K562 (cell line): ENCODE results near the gene LSM11. TPM values are rescaled to one million over a fixed set of nuclear protein-coding genes. Genes with fewer than 3 reads are reported as not detected.
"Not testable (repeated sequence)": the region's sequence is repeated elsewhere in the genome, so short reads cannot be mapped to it uniquely, and the experiment has no call there.

Experiments used
- ATAC-seq: fragments of 200-7000 bp; cut with Tn5 transposase; 3 replicates; pipeline ENCODE4 v1.9.1; 2020; ENCODE audit warnings: moderate library complexity
- BruUV-seq: library from RNA; stranded (reverse); fragments of 400-500 nt; replicated peaks from 2 replicates; lab custom pipeline; 2021; lab: Mats Ljungman, UMichigan
- CTCF ChIA-PET: fragments of 300-600 bp; formaldehyde crosslinking; extraction: SDS; loops from one replicate; lab custom pipeline; 2021; ENCODE audit warnings: low intra/inter-chr PET ratio; lab: Yijun Ruan, JAX
- POLR2A ChIA-PET: fragments of 300-600, 350-650 bp; sonication (Branson Sonifier 250); formaldehyde crosslinking; extraction: SDS; loops from one replicate; lab custom pipeline; 2021; ENCODE audit warnings: antibody characterized with exemption, inconsistent platforms; lab: Yijun Ruan, JAX
- DNase-seq, 4 experiments: peaks; one replicate each; pipeline versions ENCODE4 v3.0.0 to v3.0.0-alpha.2; 2011 to 2018; ENCODE audit warnings: low spot score in 3 of 4, mixed read lengths in 3 of 4; ENCODE audit errors: extremely low read depth in 1 of 4
- FAIRE-seq: peaks from 2 replicates; lab custom pipeline; 2011; peaks lifted over from hg19 to GRCh38; lab: Jason Lieb, UNC
- H2AFZ ChIP-seq: 2 replicates; pipeline ENCODE4 v1.6.0; 2011; ENCODE audit warnings: low read depth, low read length, control low read depth, inconsistent platforms
- H3K27ac ChIP-seq: fragments of 200-600 bp; 3 replicates; pipeline ENCODE4 v1.8.0; 2011; ENCODE audit warnings: low read depth, mild to moderate bottlenecking, control low read depth, inconsistent platforms, low read length, moderate library complexity, mixed read lengths; ENCODE audit errors: extremely low read depth
- H3K27me3 ChIP-seq, 2 experiments: fragments of 300-600 bp in 1 of 2; 2 replicates in 1 of 2; 3 replicates in 1 of 2; pipeline versions ENCODE4 v1.6.0 to v1.8.0; 2011; ENCODE audit warnings: inconsistent platforms in 2 of 2, low read length in 2 of 2, mild to moderate bottlenecking in 1 of 2, mixed read lengths in 1 of 2, moderate library complexity in 1 of 2; ENCODE audit not compliant: control insufficient read depth in 2 of 2, insufficient read depth in 2 of 2
- H3K36me3 ChIP-seq: fragments of 300-600 bp; 3 replicates; pipeline ENCODE4 v1.8.0; 2011; ENCODE audit warnings: mild to moderate bottlenecking, low read length, inconsistent platforms; ENCODE audit not compliant: control insufficient read depth, insufficient read depth
- H3K4me1 ChIP-seq, 2 experiments: fragments of 200-600 bp in 1 of 2; replicated peaks in 1 of 2; 2 replicates in 1 of 2; 3 replicates in 1 of 2; pipeline versions ENCODE4 v1.5.1 to v1.8.0; 2011; ENCODE audit warnings: inconsistent platforms in 2 of 2, low read length in 2 of 2, mild to moderate bottlenecking in 1 of 2, mixed read lengths in 1 of 2, moderate library complexity in 1 of 2; ENCODE audit not compliant: control insufficient read depth in 2 of 2, insufficient read depth in 2 of 2
- H3K4me2 ChIP-seq: 2 replicates; pipeline ENCODE4 v1.6.1; 2011; ENCODE audit warnings: low read length, control low read depth, inconsistent platforms, mixed read lengths; ENCODE audit not compliant: insufficient read depth
- H3K4me3 ChIP-seq: fragments of 200-600 bp; sonication (generic), shearing (Covaris generic); 2 replicates; pipeline ENCODE4 v1.5.1; 2016; ENCODE audit warnings: control low read depth, inconsistent platforms
- H3K79me2 ChIP-seq: fragments of 200-600 bp; 3 replicates; pipeline ENCODE4 v1.8.0; 2011; ENCODE audit warnings: low read length, inconsistent platforms; ENCODE audit not compliant: control insufficient read depth, insufficient read depth
- H3K9ac ChIP-seq, 2 experiments: 2 replicates each; pipeline versions ENCODE4 v1.6.0 to v1.6.1; 2011; ENCODE audit warnings: low read depth in 2 of 2, low read length in 2 of 2, control low read depth in 1 of 2, inconsistent platforms in 1 of 2, mild to moderate bottlenecking in 1 of 2, mixed read lengths in 1 of 2; ENCODE audit not compliant: insufficient read depth in 1 of 2
- H3K9me1 ChIP-seq: one replicate; pipeline ENCODE4 v1.6.0; 2011; ENCODE audit warnings: inconsistent platforms, mild to moderate bottlenecking, low read length, moderate library complexity; ENCODE audit not compliant: control insufficient read depth, insufficient read depth
- H3K9me3 ChIP-seq: replicated peaks from 2 replicates; pipeline ENCODE4 v1.5.1; 2011; ENCODE audit warnings: low read depth, low read length, inconsistent platforms; ENCODE audit not compliant: control insufficient read depth, insufficient read depth
- H4K20me1 ChIP-seq: replicated peaks from 2 replicates; pipeline ENCODE4 v1.6.1; 2011; ENCODE audit warnings: low read length, inconsistent platforms, mixed read lengths; ENCODE audit not compliant: control insufficient read depth, insufficient read depth
- CBX3 ChIP-seq, 2 experiments: IDR thresholded peaks; 1 replicate in 1 of 2; 2 replicates in 1 of 2; pipeline ENCODE4 v1.6.1; 2012; ENCODE audit warnings: inconsistent platforms in 2 of 2, low read length in 2 of 2, borderline replicate concordance in 1 of 2, control low read depth in 1 of 2
- FOXM1 ChIP-seq, 2 experiments: fragments of 450-650 bp in 1 of 2; sonication (generic) in 1 of 2; formaldehyde crosslinking in 1 of 2; IDR thresholded peaks; 2 replicates each; pipeline versions ENCODE4 v1.6.1 to v1.9.0; 2017 to 2022; ENCODE audit warnings: low read depth in 2 of 2, mild to moderate bottlenecking in 2 of 2, missing genetic modification reagents in 1 of 2, moderate library complexity in 1 of 2
- HNRNPL ChIP-seq: fragments of 200-400 bp; formaldehyde crosslinking; IDR thresholded peaks from 2 replicates; pipeline ENCODE4 v1.6.1; 2017; ENCODE audit warnings: low read depth, mild to moderate bottlenecking, low read length
- RBM39 ChIP-seq: fragments of 200-400 bp; formaldehyde crosslinking; optimal IDR thresholded peaks from 2 replicates; pipeline ENCODE3; 2018; ENCODE audit warnings: low read depth, low read length
- SMAD1 ChIP-seq: fragments of 150-350 bp; IDR thresholded peaks from 2 replicates; pipeline ENCODE4 v1.6.1; 2014; ENCODE audit warnings: low read length, low read depth; ENCODE audit not compliant: partially characterized antibody
- TRIM28 ChIP-seq: fragments of 450-650 bp; IDR thresholded peaks from 2 replicates; pipeline ENCODE4 v1.6.1; 2017
- TSC22D4 ChIP-seq: fragments of 450-650 bp; IDR thresholded peaks from 2 replicates; pipeline ENCODE4 v1.6.1; 2016; ENCODE audit warnings: missing genetic modification characterization, missing biosample characterization, control low read depth
- ZNF146 ChIP-seq: IDR thresholded peaks from one replicate; pipeline ENCODE4 v1.6.1; 2018; ENCODE audit warnings: missing compliant biosample characterization; ENCODE audit not compliant: unreplicated experiment
- ZNF431 ChIP-seq: sonication (generic); formaldehyde crosslinking; IDR thresholded peaks from 2 replicates; pipeline ENCODE4 v1.8.0; 2022; ENCODE audit warnings: mild to moderate bottlenecking, missing genetic modification reagents
- ZSCAN32 ChIP-seq: fragments of 450-650 bp; formaldehyde crosslinking; IDR thresholded peaks from 2 replicates; pipeline ENCODE4 v1.4.0; 2020; ENCODE audit warnings: mild to moderate bottlenecking, moderate library complexity
- WGBS: fragments of 100-300 bp; shearing (Covaris generic); methylation state at CpG from one replicate; pipeline ENCODE4 v1.1.6; 2016; ENCODE audit warnings: low coverage, mixed read lengths; ENCODE audit not compliant: insufficient coverage; ENCODE audit errors: missing lambda C conversion rate; 5-methylcytosine and 5-hydroxymethylcytosine counted together
- in situ Hi-C: fragments of 300-500 bp; cut with MboI; formaldehyde crosslinking; loops from 4 replicates; pipeline ENCODE4 v1.15.0; 2018; ENCODE audit warnings: inconsistent platforms, mixed read lengths
- intact Hi-C: fragments of 100-400 bp; cut with micrococcal nuclease; formaldehyde crosslinking; loops from 2 replicates; pipeline ENCODE4 v1.14.2; 2022
- polyA plus RNA-seq, 8 experiments: library from polyadenylated mRNA; depleted of rRNA in 4 of 8; stranded (reverse) in 5 of 8; unstranded in 3 of 8; fragments of >200 nt; fragmentation: Nextera tagmentation in 2 of 8; fragmentation: Illumina TruSeq in 1 of 8; extraction: Ambion mirVana in 2 of 8; extraction: Trizol in 1 of 8; gene quantifications; 2 replicates each; pipeline versions ENCODE4 v1.2.1 to v1.2.3, GENCODE V29; 2011 to 2014; ENCODE audit warnings: inconsistent platforms in 1 of 8, missing spikeins in 1 of 8
- total RNA-seq, 7 experiments: library from RNA; depleted of rRNA in 6 of 7; stranded (reverse); fragments of >200 nt in 6 of 7; fragmentation: Illumina TruSeq in 2 of 7; extraction: Trizol in 2 of 7; gene quantifications; 2 replicates each; pipeline versions ENCODE4 v1.2.1 to v1.2.3, GENCODE V29; 2011 to 2021; ENCODE audit warnings: low replicate concordance in 1 of 7
- TF ChIP-seq, protein P1 (sequence below): fragments of 450-650 bp; conservative IDR thresholded peaks from 2 replicates; pipeline ENCODE4 v1.6.1; 2016; ENCODE audit warnings: missing genetic modification characterization, low read depth, mild to moderate bottlenecking, missing compliant biosample characterization, moderate library complexity
- TF ChIP-seq, protein P2 (sequence below): fragments of 450-650 bp; IDR thresholded peaks from 2 replicates; pipeline ENCODE4 v1.6.1; 2018; ENCODE audit not compliant: partially characterized antibody

The LSM11 gene
- total and polyA plus RNA-seq, 9 of the 15 experiments (the other 6 are each of a cell fraction or from before 2014, with no cell fraction given), result 1.8 to 9.4 (median 4.7) TPM

DNA sequence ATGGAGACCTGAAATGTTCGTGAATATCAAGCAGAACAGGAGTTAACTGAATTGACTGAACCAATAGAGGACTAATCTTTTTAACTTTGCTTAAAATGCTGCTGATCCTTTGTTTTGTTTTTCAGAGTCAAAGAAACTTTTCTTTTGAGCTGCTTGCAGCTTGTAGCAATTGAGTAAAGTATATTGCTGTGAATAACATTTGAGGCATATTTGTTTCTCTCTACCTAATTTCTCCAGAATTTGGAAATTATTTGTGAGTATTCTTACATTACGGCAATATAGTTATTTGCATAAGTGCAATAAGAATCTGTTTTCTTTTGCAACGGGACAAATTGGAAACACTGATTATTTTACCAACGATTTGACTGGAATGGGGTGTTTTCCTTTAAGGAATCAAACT lies 44.8 kb upstream of the LSM11 start:
- H3K4me2 ChIP-seq, H3K9me1 ChIP-seq, H4K20me1 ChIP-seq, POLR2A ChIA-PET, intact Hi-C loops, H3K9me3 ChIP-seq, DNase-seq, H3K4me1 ChIP-seq, BruUV-seq, FAIRE-seq, H3K27ac ChIP-seq, H3K9ac ChIP-seq, in situ Hi-C loops, CTCF ChIA-PET, ATAC-seq, H2AFZ ChIP-seq, H3K4me3 ChIP-seq, H3K36me3 ChIP-seq, H3K27me3 ChIP-seq, H3K79me2 ChIP-seq: not testable (repeated sequence)
- WGBS, result 15% methylated on average over 4 of the region's 4 CpGs
- 0 out of 2 replicates have a peak, but pooled peaks have one; percentile 53 for TF ChIP-seq TRIM28
- TF ChIP-seq CBX3 (IDR thresholded peaks at IDR 0.05; ENCODE audit: borderline replicate concordance in 1 of 2, low read length in 2 of 2), result 0 out of 3 replicates have a peak, but pooled peaks of 1 of the 2 experiments have one; percentile 53

DNA sequence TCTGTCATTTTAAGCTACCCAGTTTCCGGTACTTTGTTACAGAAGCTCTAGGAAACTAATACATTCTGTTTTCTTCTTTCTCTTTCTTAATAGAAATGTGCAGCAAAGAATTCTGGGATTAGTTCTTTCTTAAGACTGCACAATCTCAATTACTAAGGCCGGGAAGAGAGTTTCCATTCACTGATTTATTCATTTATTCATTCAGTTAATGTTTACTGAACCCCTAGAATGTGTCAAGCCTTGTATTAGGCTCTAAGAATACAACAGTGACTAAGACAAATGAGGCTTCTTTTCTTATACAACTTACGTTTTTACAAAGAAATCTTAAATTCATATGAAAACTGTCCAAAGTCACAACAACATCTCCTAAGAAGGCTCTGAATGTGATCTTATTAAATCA lies 39.8 kb upstream of the LSM11 start:
- WGBS, result 3% methylated on average over 3 of the region's 3 CpGs
- peak; percentile 32 for FAIRE-seq
- Histone ChIP-seq H3K9me1 (no peaks in the 10 kb centered on the region), H3K27ac (no peak overlapping the region), H3K4me1 (no peaks in the 10 kb centered on the region), H3K79me2 (no peaks in the 10 kb centered on the region), H3K4me3 (no peak overlapping the region), H4K20me1 (no peaks in the 10 kb centered on the region), H3K9ac (no peak overlapping the region), H3K4me2 (no peak overlapping the region), H3K36me3 (no peaks in the 10 kb centered on the region), H3K9me3 (no peaks in the 10 kb centered on the region), H2AFZ (no peak overlapping the region), H3K27me3 (0 out of 5 replicates have a peak, but pooled peaks cover 0 to 2% of the 10 kb centered on the region in 2 experiments)
- POLR2A ChIA-PET, result no interaction called here
- intact Hi-C loops (no loop called here), in situ Hi-C loops (no loop called here)
- no peak for ATAC-seq
- CTCF ChIA-PET, result no interaction called here
- no TSS peak for BruUV-seq
- no peak for DNase-seq
- TF ChIP-seq ZNF431 (CRISPR knock-in tag) (no peak), SMAD1 (no peak), ZSCAN32 (CRISPR knock-in tag) (no peak), ZNF146 (CRISPR knock-in tag) (no peak), RBM39 (no peak), TSC22D4 (tag) (no peak), FOXM1 (IDR thresholded peaks at IDR 0.05; ENCODE audit: low read depth) (no peak), FOXM1 (CRISPR knock-in tag; IDR thresholded peaks at IDR 0.05; ENCODE audit: low read depth) (no peak), HNRNPL (no peak)
- TF ChIP-seq, protein P1, sequence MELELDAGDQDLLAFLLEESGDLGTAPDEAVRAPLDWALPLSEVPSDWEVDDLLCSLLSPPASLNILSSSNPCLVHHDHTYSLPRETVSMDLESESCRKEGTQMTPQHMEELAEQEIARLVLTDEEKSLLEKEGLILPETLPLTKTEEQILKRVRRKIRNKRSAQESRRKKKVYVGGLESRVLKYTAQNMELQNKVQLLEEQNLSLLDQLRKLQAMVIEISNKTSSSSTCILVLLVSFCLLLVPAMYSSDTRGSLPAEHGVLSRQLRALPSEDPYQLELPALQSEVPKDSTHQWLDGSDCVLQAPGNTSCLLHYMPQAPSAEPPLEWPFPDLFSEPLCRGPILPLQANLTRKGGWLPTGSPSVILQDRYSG (tag), result no peak
- TF ChIP-seq, protein P2, sequence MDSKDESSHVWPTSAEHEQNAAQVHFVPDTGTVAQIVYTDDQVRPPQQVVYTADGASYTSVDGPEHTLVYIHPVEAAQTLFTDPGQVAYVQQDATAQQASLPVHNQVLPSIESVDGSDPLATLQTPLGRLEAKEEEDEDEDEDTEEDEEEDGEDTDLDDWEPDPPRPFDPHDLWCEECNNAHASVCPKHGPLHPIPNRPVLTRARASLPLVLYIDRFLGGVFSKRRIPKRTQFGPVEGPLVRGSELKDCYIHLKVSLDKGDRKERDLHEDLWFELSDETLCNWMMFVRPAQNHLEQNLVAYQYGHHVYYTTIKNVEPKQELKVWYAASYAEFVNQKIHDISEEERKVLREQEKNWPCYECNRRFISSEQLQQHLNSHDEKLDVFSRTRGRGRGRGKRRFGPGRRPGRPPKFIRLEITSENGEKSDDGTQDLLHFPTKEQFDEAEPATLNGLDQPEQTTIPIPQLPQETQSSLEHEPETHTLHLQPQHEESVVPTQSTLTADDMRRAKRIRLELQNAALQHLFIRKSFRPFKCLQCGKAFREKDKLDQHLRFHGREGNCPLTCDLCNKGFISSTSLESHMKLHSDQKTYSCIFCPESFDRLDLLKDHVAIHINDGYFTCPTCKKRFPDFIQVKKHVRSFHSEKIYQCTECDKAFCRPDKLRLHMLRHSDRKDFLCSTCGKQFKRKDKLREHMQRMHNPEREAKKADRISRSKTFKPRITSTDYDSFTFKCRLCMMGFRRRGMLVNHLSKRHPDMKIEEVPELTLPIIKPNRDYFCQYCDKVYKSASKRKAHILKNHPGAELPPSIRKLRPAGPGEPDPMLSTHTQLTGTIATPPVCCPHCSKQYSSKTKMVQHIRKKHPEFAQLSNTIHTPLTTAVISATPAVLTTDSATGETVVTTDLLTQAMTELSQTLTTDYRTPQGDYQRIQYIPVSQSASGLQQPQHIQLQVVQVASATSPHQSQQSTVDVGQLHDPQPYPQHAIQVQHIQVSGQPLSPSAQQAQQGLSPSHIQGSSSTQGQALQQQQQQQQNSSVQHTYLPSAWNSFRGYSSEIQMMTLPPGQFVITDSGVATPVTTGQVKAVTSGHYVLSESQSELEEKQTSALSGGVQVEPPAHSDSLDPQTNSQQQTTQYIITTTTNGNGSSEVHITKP, result no peak
